ENCODE results near the gene SYNPR. TPM values are rescaled to one million over a fixed set of nuclear protein-coding genes. Genes with fewer than 3 reads are reported as not detected.

The SYNPR gene
- total RNA-seq, 4 donors from 2014 or later, result not detected

DNA sequence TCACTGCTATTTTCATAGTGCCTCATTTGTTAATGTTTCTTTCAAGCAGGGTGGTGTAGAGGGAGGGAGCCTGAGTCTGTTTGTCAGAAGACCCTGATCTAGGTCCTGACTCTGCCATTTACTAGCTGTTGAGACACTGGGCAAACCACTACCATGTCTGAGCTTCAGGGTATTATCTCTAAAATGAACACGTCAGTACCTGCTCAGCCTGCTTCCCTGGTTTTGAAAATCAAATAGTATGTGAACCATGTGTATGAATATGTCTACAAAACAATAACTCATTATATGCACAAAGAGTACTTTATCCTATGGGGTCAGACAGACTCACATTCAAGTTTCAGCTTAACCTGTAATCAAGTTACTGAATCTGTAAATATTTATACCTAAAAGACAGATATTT lies 25.1 kb downstream of the SYNPR start:
- no peaks in the 10 kb centered on the region for H3K27me3 ChIP-seq
- H3K9me3 ChIP-seq, result no peaks in the 10 kb centered on the region
- H3K27ac ChIP-seq, result no peak overlapping the region
- no peaks in the 10 kb centered on the region for H3K4me1 ChIP-seq
- DNase-seq (ENCODE audit: low spot score in 2 of 2), result no peak
- H3K4me3 ChIP-seq, result no peak overlapping the region
- no peaks in the 10 kb centered on the region for H3K36me3 ChIP-seq
- 64 to 96% methylated on average over 1 of the region's 1 CpG for WGBS, 2 donors
- TF ChIP-seq, protein P1, sequence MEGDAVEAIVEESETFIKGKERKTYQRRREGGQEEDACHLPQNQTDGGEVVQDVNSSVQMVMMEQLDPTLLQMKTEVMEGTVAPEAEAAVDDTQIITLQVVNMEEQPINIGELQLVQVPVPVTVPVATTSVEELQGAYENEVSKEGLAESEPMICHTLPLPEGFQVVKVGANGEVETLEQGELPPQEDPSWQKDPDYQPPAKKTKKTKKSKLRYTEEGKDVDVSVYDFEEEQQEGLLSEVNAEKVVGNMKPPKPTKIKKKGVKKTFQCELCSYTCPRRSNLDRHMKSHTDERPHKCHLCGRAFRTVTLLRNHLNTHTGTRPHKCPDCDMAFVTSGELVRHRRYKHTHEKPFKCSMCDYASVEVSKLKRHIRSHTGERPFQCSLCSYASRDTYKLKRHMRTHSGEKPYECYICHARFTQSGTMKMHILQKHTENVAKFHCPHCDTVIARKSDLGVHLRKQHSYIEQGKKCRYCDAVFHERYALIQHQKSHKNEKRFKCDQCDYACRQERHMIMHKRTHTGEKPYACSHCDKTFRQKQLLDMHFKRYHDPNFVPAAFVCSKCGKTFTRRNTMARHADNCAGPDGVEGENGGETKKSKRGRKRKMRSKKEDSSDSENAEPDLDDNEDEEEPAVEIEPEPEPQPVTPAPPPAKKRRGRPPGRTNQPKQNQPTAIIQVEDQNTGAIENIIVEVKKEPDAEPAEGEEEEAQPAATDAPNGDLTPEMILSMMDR (IDR thresholded peaks at IDR 0.05), result no peak
- no peak for TF ChIP-seq POLR2A (IDR thresholded peaks at IDR 0.05)
- TF ChIP-seq EP300 (IDR thresholded peaks at IDR 0.05), result no peak

DNA sequence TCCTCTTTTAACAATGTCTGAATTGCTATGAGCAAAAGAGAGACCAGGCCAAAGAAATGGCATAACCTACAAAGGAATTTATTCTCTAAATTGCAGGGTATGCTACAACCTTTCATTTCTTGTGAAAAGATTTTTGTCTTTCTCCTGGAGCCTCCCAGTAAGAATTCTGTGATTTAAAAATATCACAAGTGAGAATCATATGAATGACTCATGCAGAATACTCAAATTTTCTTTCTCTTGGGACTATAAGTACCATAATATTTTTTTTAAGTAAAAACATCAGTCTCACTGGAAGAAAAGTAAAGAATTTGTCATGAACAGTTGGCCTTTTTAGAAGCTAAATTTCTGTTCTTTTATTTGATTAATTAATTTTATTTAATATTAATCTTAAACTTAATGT lies 26.3 kb downstream of the SYNPR start:
- Histone ChIP-seq H3K4me3 (no peak overlapping the region), H3K27me3 (no peaks in the 10 kb centered on the region), H3K9me3 (peaks cover 0 to 3% (median 0%) of the 10 kb centered on the region in 4 donors), H3K27ac (no peak overlapping the region), H3K36me3 (no peaks in the 10 kb centered on the region), H3K4me1 (no peaks in the 10 kb centered on the region)
- TF ChIP-seq POLR2A (IDR thresholded peaks at IDR 0.05), result no peak
- TF ChIP-seq EP300 (IDR thresholded peaks at IDR 0.05), result no peak
- TF ChIP-seq, protein P1 (IDR thresholded peaks at IDR 0.05), result no peak
- DNase-seq (ENCODE audit: low spot score in 2 of 2), result no peak

DNA sequence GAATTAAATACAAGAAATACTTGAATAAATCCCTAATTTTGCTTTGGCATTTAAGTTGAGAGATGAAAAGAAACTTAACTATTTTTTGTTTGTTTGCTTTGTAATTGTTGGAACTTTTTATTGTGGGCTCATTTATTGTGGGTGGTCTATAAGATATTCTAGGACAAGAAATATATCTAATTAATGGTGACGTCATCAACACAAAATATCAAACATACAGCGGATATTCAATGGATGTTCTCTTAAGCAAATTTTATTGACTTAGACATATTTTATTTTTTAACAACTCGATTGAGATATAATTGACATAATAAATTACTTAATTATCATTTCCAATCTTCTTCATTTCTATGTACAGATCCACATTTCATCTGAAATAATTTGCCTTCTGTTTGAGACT lies 30.0 kb downstream of the SYNPR start:
- WGBS, 2 donors, result 79 to 82% methylated on average over 3 of the region's 3 CpGs
- Histone ChIP-seq H3K36me3 (no peaks in the 10 kb centered on the region), H3K9me3 (peaks cover 0 to 3% (median 0%) of the 10 kb centered on the region in 4 donors), H3K4me3 (no peak overlapping the region), H3K4me1 (no peaks in the 10 kb centered on the region), H3K27me3 (no peaks in the 10 kb centered on the region), H3K27ac (no peak overlapping the region)
- no peak for DNase-seq (ENCODE audit: low spot score in 2 of 2)
- TF ChIP-seq EP300 (IDR thresholded peaks at IDR 0.05) (no peak), POLR2A (IDR thresholded peaks at IDR 0.05) (no peak)
- TF ChIP-seq, protein P1 (IDR thresholded peaks at IDR 0.05), result no peak

DNA sequence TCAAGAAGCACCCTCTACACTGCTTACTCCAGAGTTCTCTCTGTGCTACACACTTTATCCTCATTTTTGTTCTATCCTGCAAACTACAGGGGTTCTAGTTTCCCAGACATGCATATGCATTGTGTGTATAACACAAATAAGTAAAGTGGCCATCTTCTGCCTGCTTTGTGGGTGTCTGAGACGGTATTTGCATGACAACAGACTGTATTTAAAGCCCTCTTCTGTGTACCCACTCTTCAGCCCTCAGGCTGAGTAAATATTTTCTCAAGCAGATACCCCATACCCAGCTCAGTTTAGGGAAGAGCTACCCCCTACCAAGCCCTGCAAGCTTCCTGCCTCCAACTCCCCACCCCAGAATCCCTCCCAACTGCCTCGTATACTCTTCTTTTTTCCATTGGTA lies 31.7 kb downstream of the SYNPR start:
- Histone ChIP-seq H3K4me3 (no peak overlapping the region), H3K27me3 (no peaks in the 10 kb centered on the region), H3K36me3 (no peaks in the 10 kb centered on the region), H3K27ac (no peak overlapping the region), H3K9me3 (peaks cover 0 to 3% (median under 1%) of the 10 kb centered on the region in 4 donors), H3K4me1 (no peaks in the 10 kb centered on the region)
- TF ChIP-seq EP300 (IDR thresholded peaks at IDR 0.05) (no peak), POLR2A (IDR thresholded peaks at IDR 0.05) (no peak)
- TF ChIP-seq, protein P1 (IDR thresholded peaks at IDR 0.05), result no peak
- DNase-seq (ENCODE audit: low spot score in 2 of 2), result no peak
- 31 to 32% methylated on average over 2 of the region's 2 CpGs for WGBS, 2 donors

DNA sequence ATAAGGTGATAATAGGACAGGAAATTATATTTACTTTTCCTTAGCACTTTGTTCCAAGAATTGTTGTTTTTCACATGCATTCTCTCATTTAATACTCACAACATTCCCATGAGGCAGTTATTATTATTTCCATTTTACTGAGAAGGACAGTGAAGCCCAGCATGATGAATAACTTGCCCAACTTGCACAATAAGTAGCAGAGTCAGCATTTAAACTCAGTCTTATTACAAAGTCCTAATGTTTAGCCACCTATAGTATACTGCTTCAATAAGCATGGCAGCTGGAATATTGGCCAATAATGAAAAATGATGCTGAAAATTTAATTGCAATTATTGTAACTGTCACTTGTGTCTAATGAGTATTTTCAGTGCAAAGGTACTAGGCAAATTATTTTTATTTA lies 45.7 kb downstream of the SYNPR start:
- H3K4me1 ChIP-seq, result peaks cover 0 to 14% (median 0%) of the 10 kb centered on the region in 4 donors
- TF ChIP-seq POLR2A (IDR thresholded peaks at IDR 0.05), result no peak
- no peak for TF ChIP-seq EP300 (IDR thresholded peaks at IDR 0.05)
- TF ChIP-seq, protein P1 (IDR thresholded peaks at IDR 0.05), result no peak

More for the DNA sequence above, 45.7 kb downstream of the SYNPR start:
- no peaks in the 10 kb centered on the region for H3K27me3 ChIP-seq
- H3K27ac ChIP-seq, result no peak overlapping the region
- DNase-seq (ENCODE audit: low spot score in 2 of 2), result no peak
- H3K36me3 ChIP-seq, result no peaks in the 10 kb centered on the region
- no peaks in the 10 kb centered on the region for H3K9me3 ChIP-seq
- no peak overlapping the region for H3K4me3 ChIP-seq
